MCF 10A (cell line): ENCODE measurements around the gene INF2. TPM values are rescaled to one million over a fixed set of nuclear protein-coding genes. Genes with fewer than 3 reads are reported as not detected.

ENCODE experiments used
- BruUV-seq: library from RNA; stranded (reverse); fragments of 400-500 nt; replicated peaks from 2 replicates; lab custom pipeline; 2021; lab: Mats Ljungman, UMichigan
- CTCF ChIA-PET: fragments of 300-600 bp; sonication (Branson Sonifier 250); formaldehyde crosslinking; extraction: SDS; loops from one replicate; lab custom pipeline; 2021; ENCODE audit warnings: antibody characterized with exemption, inconsistent platforms; lab: Yijun Ruan, JAX
- POLR2A ChIA-PET: fragments of 300-600, 350-650 bp; sonication (Branson Sonifier 250); formaldehyde crosslinking; extraction: SDS; loops from one replicate; lab custom pipeline; 2020; ENCODE audit warnings: antibody characterized with exemption, inconsistent platforms; lab: Yijun Ruan, JAX
- DNase-seq: peaks from one replicate; pipeline ENCODE4 v3.0.0-alpha.2; 2018; ENCODE audit not compliant: unreplicated experiment
- H3K27ac Mint-ChIP-seq: one replicate; pipeline ENCODE4 v1.8.0; 2022; ENCODE audit warnings: mild to moderate bottlenecking, low read depth, mixed read lengths; ENCODE audit not compliant: unreplicated experiment
- H3K27me3 Mint-ChIP-seq: one replicate; pipeline ENCODE4 v1.8.0; 2022; ENCODE audit warnings: mixed read lengths; ENCODE audit not compliant: insufficient read depth, unreplicated experiment
- H3K36me3 Mint-ChIP-seq: one replicate; pipeline ENCODE4 v1.8.0; 2022; ENCODE audit warnings: mild to moderate bottlenecking, moderate library complexity, mixed read lengths; ENCODE audit not compliant: insufficient read depth, unreplicated experiment
- H3K4me1 Mint-ChIP-seq: one replicate; pipeline ENCODE4 v1.8.0; 2022; ENCODE audit warnings: mixed read lengths; ENCODE audit not compliant: insufficient read depth, unreplicated experiment
- H3K4me3 Mint-ChIP-seq: one replicate; pipeline ENCODE4 v1.8.0; 2022; ENCODE audit warnings: mild to moderate bottlenecking, moderate library complexity, mixed read lengths; ENCODE audit not compliant: unreplicated experiment
- H3K9me3 Mint-ChIP-seq: one replicate; pipeline ENCODE4 v1.8.0; 2022; ENCODE audit warnings: mixed read lengths; ENCODE audit not compliant: unreplicated experiment
- CTCF ChIP-seq: fragments of 200-600 bp; IDR thresholded peaks from one replicate; pipeline ENCODE4 v1.8.0; 2022; ENCODE audit warnings: antibody characterized with exemption, mild to moderate bottlenecking; ENCODE audit not compliant: unreplicated experiment
- intact Hi-C: fragments of 100-400 bp; cut with micrococcal nuclease; formaldehyde crosslinking; loops from 2 replicates; pipeline ENCODE4 v1.14.1; 2022
- total RNA-seq: library from RNA; stranded (reverse); gene quantifications from 2 replicates; pipeline ENCODE4 v1.2.3, GENCODE V29; 2022

INF2 gene
- total RNA-seq, 1 experiment from 2014 or later = 102 TPM

GRCh38 chr14:104766863-104767633 lies 77.6 kb downstream of the INF2 start:
- Mint-ChIP-seq H3K36me3 (peaks cover 21% of the 10 kb centered on the region), H3K4me1 (no peaks in the 10 kb centered on the region), H3K27ac (no peak overlapping the region), H3K27me3 (no peaks in the 10 kb centered on the region), H3K9me3 (peaks cover 11% of the 10 kb centered on the region), H3K4me3 (no peak overlapping the region)
- no peak for TF ChIP-seq CTCF
- BruUV-seq = no TSS peak
- intact Hi-C loops = no loop called here
- POLR2A ChIA-PET = interaction anchor here (0.7 to 1.2 kb wide), 2 partner anchors 9 to 18 kb away, joined by 4 read pairs; no protein-coding TSS in a partner anchor
- DNase-seq = no peak
- CTCF ChIA-PET = interaction anchor here (0.5 to 4.7 kb wide), 9 partner anchors 15 to 596 kb away, joined by 3 to 47 read pairs (median 4); partner anchors contain the start of gene SIVA1

- CTCF ChIA-PET = interaction anchor here (0.6 to 4.7 kb wide), 6 partner anchors 16 to 59 kb away, joined by 3 to 47 read pairs (median 12); partner anchors contain the start of gene SIVA1
- no peak for DNase-seq
- Mint-ChIP-seq H3K27ac (no peak overlapping the region), H3K4me1 (no peaks in the 10 kb centered on the region), H3K9me3 (peaks cover 11% of the 10 kb centered on the region), H3K4me3 (no peak overlapping the region), H3K36me3 (peaks cover 21% of the 10 kb centered on the region), H3K27me3 (no peaks in the 10 kb centered on the region)
- BruUV-seq = no TSS peak
- TF ChIP-seq CTCF = no peak
- POLR2A ChIA-PET = no interaction called here
- intact Hi-C loops = no loop called here
These were observed 78.2 kb downstream of the INF2 start for GRCh38 chr14:104767634-104767918.

- H3K4me1 Mint-ChIP-seq = no peaks in the 10 kb centered on the region
These were observed 79.3 kb downstream of the INF2 start for GRCh38 chr14:104768437-104769323.

More at GRCh38 chr14:104768437-104769323, 79.3 kb downstream of the INF2 start:
- Mint-ChIP-seq H3K27me3 (no peaks in the 10 kb centered on the region), H3K27ac (no peak overlapping the region), H3K9me3 (peaks cover 11% of the 10 kb centered on the region), H3K4me3 (no peak overlapping the region), H3K36me3 (peaks cover 21% of the 10 kb centered on the region)
- intact Hi-C loops = loop anchor here (1.0 kb wide), 2 partner anchors 52 to 58 kb away; no protein-coding TSS in a partner anchor
- peak; percentile 96 for TF ChIP-seq CTCF
- ChIA-PET POLR2A (interaction anchor here (0.6 to 1.3 kb wide), 9 partner anchors 15 to 713 kb away, joined by 3 to 6 read pairs (median 3); partner anchors contain the start of gene SIVA1), CTCF (interaction anchor here (0.5 to 4.7 kb wide), 24 partner anchors 10 to 1664 kb away, joined by 3 to 47 read pairs (median 4); partner anchors contain the start of gene SIVA1)
- peak; percentile 77 for DNase-seq
- no TSS peak for BruUV-seq
